ENCODE data around the gene GOLGA6L22. TPM values are rescaled to one million over a fixed set of nuclear protein-coding genes. Genes with fewer than 3 reads are reported as not detected.
"Not testable (repeated sequence)": the region's sequence is repeated elsewhere in the genome, so short reads cannot be mapped to it uniquely, and the experiment has no call there.

Gene GOLGA6L22
- total RNA-seq, 2 donors from 2014 or later: not detected

- ATAC-seq; H3K9me3 ChIP-seq; H3K4me1 ChIP-seq; H3K27ac ChIP-seq; H3K4me3 ChIP-seq; intact Hi-C loops (cut with DNase I); H3K36me3 ChIP-seq (replicated peaks in 1 of 2; ENCODE audit: insufficient read depth in 1 of 2, low read depth in 2 of 2); DNase-seq; H3K27me3 ChIP-seq: not testable (repeated sequence)
- WGBS, 2 donors: 90 to 100% methylated on average over 2 to 3 of the region's 9 CpGs
These were observed 48.3 kb downstream of the GOLGA6L22 start for GRCh38 chr15:22506959-22507358.

DNA sequence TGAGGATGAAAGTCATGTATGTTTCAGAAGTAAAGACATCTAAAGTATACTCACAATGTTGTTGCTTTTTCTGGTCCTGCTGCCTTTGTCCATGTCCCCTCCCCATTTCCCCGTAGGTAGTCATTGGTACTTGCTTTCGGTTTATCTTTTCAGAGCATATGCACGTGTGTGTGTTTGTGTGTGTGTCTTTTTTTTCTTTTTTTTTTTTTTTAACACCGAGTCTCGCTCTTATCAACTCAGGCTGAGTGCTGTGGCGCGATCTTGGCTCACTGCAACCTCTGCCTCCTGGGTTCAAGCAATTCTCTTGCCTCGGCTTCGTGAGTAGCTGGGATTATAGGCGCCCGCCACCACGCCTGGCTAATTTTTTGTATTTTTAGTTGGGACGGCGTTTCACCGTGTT, 57.4 kb downstream of the GOLGA6L22 start:
- ATAC-seq; H3K4me1 ChIP-seq; H3K4me3 ChIP-seq; H3K36me3 ChIP-seq (replicated peaks in 1 of 2; ENCODE audit: insufficient read depth in 1 of 2, low read depth in 2 of 2); H3K9me3 ChIP-seq; DNase-seq; intact Hi-C loops (cut with DNase I); H3K27me3 ChIP-seq; H3K27ac ChIP-seq: not testable (repeated sequence)
- 83% methylated on average over 5 of the region's 15 CpGs; no CpG with 5 or more reads in 1 of the 2 donors for WGBS, 2 donors

Small RNA genes within 50 kb of the gene (small RNA-seq; reads per million reads assigned to genes)
- gene RN7SL545P: not detected

All from body of pancreas (tissue), 4 donors.